Stimulated activated CD8-positive, alpha-beta memory T cell treated with anti-CD3 and anti-CD28 coated beads, Interleukin-7, amount 100 ng/mL, for 24 hours (primary cell): ENCODE data around the gene GLIPR2.
"Not testable (repeated sequence)": the region's sequence is repeated elsewhere in the genome, so short reads cannot be mapped to it uniquely, and the experiment has no call there.

Source experiments
- DNase-seq: peaks from one replicate; pipeline ENCODE4 v3.0.0-alpha.2; 2020; ENCODE audit warnings: low read depth

GLIPR2 gene

GRCh38 chr9:36163786-36164170 lies 27.2 kb downstream of the GLIPR2 start:
- DNase-seq: no peak

- DNase-seq: no peak
These were observed 27.8 kb downstream of the GLIPR2 start for GRCh38 chr9:36164372-36164771.

GRCh38 chr9:36164989-36165388 lies 28.5 kb downstream of the GLIPR2 start:
- DNase-seq: no peak

GRCh38 chr9:36165826-36166167 lies 29.3 kb downstream of the GLIPR2 start:
- no peak for DNase-seq

- DNase-seq: peak; percentile 71
These were observed 29.8 kb downstream of the GLIPR2 start for GRCh38 chr9:36166168-36166927.

GRCh38 chr9:36169166-36169565 lies 32.6 kb downstream of the GLIPR2 start, which contains the start of gene CCIN:
CCIN (plus strand) TSS chr9:36169388; CDS start chr9:36169503, 115 bp downstream.
- DNase-seq: no peak

GRCh38 chr9:36169708-36170107 lies 33.2 kb downstream of the GLIPR2 start:
- DNase-seq: no peak

GRCh38 chr9:36170531-36170930 lies 34.0 kb downstream of the GLIPR2 start:
- no peak for DNase-seq

GRCh38 chr9:36173861-36174260 lies 37.3 kb downstream of the GLIPR2 start:
- no peak for DNase-seq

GRCh38 chr9:36174271-36174670 lies 37.7 kb downstream of the GLIPR2 start:
- no peak for DNase-seq

- no peak for DNase-seq
These were observed 38.2 kb downstream of the GLIPR2 start for GRCh38 chr9:36174731-36175130.

- not testable (repeated sequence) for DNase-seq
These were observed 38.7 kb downstream of the GLIPR2 start for GRCh38 chr9:36175209-36175608.

- DNase-seq: not testable (repeated sequence)
These were observed 40.0 kb downstream of the GLIPR2 start for GRCh38 chr9:36176496-36176895.

GRCh38 chr9:36177571-36177970 lies 41.0 kb downstream of the GLIPR2 start:
- DNase-seq: no peak

- DNase-seq: not testable (repeated sequence)
These were observed 43.7 kb downstream of the GLIPR2 start for GRCh38 chr9:36180243-36180642.

- no peak for DNase-seq
These were observed 50.9 kb downstream of the GLIPR2 start for GRCh38 chr9:36187414-36187813.

GRCh38 chr9:36188212-36188611 lies 51.7 kb downstream of the GLIPR2 start:
- DNase-seq: no peak

- no peak for DNase-seq
These were observed 53.4 kb downstream of the GLIPR2 start for GRCh38 chr9:36189976-36190375.

- DNase-seq: peak; percentile 83
These were observed 54.1 kb downstream of the GLIPR2 start, which contains the start of gene CLTA for GRCh38 chr9:36190388-36191289. CLTA (plus strand) TSS chr9:36190921; CDS start chr9:36191057, 136 bp downstream.

GRCh38 chr9:36191290-36191645 lies 54.7 kb downstream of the GLIPR2 start:
- peak; percentile 19 for DNase-seq

- DNase-seq: no peak
These were observed 55.2 kb downstream of the GLIPR2 start for GRCh38 chr9:36191686-36192085.

- no peak for DNase-seq
These were observed 55.7 kb downstream of the GLIPR2 start for GRCh38 chr9:36192196-36192595.

GRCh38 chr9:36193023-36193422 lies 56.5 kb downstream of the GLIPR2 start:
- DNase-seq: no peak
